NCI-H748 (cell line): Measurements from ENCODE around the gene MCEE.
"Not testable (repeated sequence)": the region's sequence is repeated elsewhere in the genome, so short reads cannot be mapped to it uniquely, and the experiment has no call there.

ENCODE experiments used
- DNase-seq: peaks from one replicate; lab custom pipeline; 2025; ENCODE audit not compliant: unreplicated experiment; lab: John Stamatoyannopoulos, UW

MCEE gene

GRCh38 chr2:71129114-71129901, 721 bp downstream of the MCEE start:
- DNase-seq, result no peak

GRCh38 chr2:71126957-71127356, 3.1 kb downstream of the MCEE start:
- DNase-seq, result no peak

- DNase-seq, result no peak
These were observed 4.3 kb downstream of the MCEE start for GRCh38 chr2:71125506-71126294.

- DNase-seq, result no peak
These were observed 7.4 kb downstream of the MCEE start for GRCh38 chr2:71122387-71123298.

- DNase-seq, result no peak
These were observed 8.6 kb downstream of the MCEE start for GRCh38 chr2:71121479-71121878.

- DNase-seq, result no peak
These were observed 9.8 kb downstream of the MCEE start for GRCh38 chr2:71120195-71120594.

- DNase-seq, result no peak
These were observed 13.0 kb downstream of the MCEE start for GRCh38 chr2:71117063-71117462.

- no peak for DNase-seq
These were observed 16.2 kb downstream of the MCEE start for GRCh38 chr2:71113843-71114242.

- no peak for DNase-seq
These were observed 21.9 kb downstream of the MCEE start for GRCh38 chr2:71108091-71108490.

GRCh38 chr2:71106463-71106862, 23.6 kb downstream of the MCEE start:
- DNase-seq, result not testable (repeated sequence)

GRCh38 chr2:71103809-71104208, 26.2 kb downstream of the MCEE start:
- no peak for DNase-seq

GRCh38 chr2:71102981-71103681, 26.9 kb downstream of the MCEE start:
- DNase-seq, result no peak

GRCh38 chr2:71101656-71102055, 28.4 kb downstream of the MCEE start:
- DNase-seq, result no peak

GRCh38 chr2:71100195-71100964, 29.6 kb downstream of the MCEE start:
- DNase-seq, result peak; percentile 46

- not testable (repeated sequence) for DNase-seq
These were observed 37.4 kb downstream of the MCEE start for GRCh38 chr2:71092491-71093260.

- DNase-seq, result not testable (repeated sequence)
These were observed 38.2 kb downstream of the MCEE start for GRCh38 chr2:71091808-71092207.

- not testable (repeated sequence) for DNase-seq
These were observed 40.6 kb downstream of the MCEE start for GRCh38 chr2:71089475-71089874.

- not testable (repeated sequence) for DNase-seq
These were observed 44.6 kb downstream of the MCEE start for GRCh38 chr2:71085325-71086003.
